ENCODE results near the gene SLC29A3.
"Not testable (repeated sequence)": the region's sequence is repeated elsewhere in the genome, so short reads cannot be mapped to it uniquely, and the experiment has no call there.

SLC29A3 gene

GRCh38 chr10:71355886-71356285, 36.8 kb downstream of the SLC29A3 start:
- DNase-seq (ENCODE audit: low read depth): no peak
- TF ChIP-seq, protein P1, sequence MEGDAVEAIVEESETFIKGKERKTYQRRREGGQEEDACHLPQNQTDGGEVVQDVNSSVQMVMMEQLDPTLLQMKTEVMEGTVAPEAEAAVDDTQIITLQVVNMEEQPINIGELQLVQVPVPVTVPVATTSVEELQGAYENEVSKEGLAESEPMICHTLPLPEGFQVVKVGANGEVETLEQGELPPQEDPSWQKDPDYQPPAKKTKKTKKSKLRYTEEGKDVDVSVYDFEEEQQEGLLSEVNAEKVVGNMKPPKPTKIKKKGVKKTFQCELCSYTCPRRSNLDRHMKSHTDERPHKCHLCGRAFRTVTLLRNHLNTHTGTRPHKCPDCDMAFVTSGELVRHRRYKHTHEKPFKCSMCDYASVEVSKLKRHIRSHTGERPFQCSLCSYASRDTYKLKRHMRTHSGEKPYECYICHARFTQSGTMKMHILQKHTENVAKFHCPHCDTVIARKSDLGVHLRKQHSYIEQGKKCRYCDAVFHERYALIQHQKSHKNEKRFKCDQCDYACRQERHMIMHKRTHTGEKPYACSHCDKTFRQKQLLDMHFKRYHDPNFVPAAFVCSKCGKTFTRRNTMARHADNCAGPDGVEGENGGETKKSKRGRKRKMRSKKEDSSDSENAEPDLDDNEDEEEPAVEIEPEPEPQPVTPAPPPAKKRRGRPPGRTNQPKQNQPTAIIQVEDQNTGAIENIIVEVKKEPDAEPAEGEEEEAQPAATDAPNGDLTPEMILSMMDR (conservative IDR thresholded peaks at IDR 0.05; ENCODE audit: low read depth, low read length): no peak
- no peak overlapping the region for H3K4me3 ChIP-seq (ENCODE audit: low read length)

DNA sequence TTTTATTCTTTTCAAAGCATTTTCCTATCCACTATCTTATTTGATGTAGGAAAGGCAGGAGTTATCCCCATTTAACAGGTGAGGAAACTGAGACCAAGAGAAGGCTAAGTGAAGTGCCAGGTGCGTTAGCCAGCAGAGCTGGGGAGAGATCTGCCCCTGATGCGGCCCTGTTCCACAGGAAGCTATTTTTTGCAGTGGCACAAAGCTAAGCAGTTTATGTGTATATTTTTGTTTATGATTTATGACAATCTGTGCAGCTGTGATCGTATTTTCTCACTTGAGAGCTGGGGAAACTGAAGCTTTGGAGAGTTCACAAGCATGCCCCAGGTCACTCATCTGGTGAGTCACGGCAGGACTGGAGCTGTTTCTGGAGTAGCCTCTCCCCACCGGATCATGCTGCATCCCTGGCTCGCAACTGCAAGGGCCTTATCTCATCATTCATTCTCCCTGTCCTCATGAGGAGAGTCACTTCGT, 38.8 kb downstream of the SLC29A3 start:
- TF ChIP-seq, protein P1 (conservative IDR thresholded peaks at IDR 0.05; ENCODE audit: low read depth, low read length): no peak
- no peak overlapping the region for H3K4me3 ChIP-seq (ENCODE audit: low read length)
- no peak for DNase-seq (ENCODE audit: low read depth)

GRCh38 chr10:71358277-71358676, 39.2 kb downstream of the SLC29A3 start:
- TF ChIP-seq, protein P1 (conservative IDR thresholded peaks at IDR 0.05; ENCODE audit: low read depth, low read length): no peak
- DNase-seq (ENCODE audit: low read depth): no peak
- no peak overlapping the region for H3K4me3 ChIP-seq (ENCODE audit: low read length)

- not testable (repeated sequence) for H3K4me3 ChIP-seq (ENCODE audit: low read length); DNase-seq (ENCODE audit: low read depth)
These were observed 39.8 kb downstream of the SLC29A3 start for GRCh38 chr10:71358906-71359305.

DNA sequence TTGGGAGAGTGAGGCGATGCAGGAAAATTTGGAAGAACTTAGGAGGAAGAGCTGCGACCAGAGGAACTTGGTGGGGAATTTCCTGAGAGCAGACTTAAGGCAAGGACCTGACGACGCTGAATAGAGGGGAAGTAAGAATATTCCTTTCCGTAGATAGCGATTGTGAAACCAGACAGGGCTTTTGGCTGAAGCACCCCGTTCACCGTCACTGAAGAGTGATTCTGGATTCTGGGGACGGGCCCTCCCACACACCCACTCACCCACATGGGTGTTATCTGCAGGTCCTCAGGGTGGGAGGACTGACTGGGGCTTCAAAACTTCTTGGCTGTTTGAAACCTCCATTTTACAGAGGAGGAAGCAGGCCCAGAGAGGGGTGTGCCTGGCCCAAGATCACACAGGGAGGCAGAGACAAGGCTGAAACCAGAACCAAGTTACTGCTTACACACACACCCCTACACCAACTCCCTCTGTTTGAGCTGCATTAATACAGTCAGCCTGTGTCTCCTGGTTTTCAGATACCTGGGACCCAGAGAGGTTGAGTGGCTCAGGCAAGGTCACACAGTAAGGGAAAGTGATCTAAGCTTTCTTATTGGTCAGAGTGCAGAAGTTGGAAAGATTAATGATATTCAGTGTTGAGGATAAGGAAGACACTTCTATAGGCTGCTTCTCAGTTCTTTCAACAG, 40.4 kb downstream of the SLC29A3 start:
- H3K4me3 ChIP-seq (ENCODE audit: low read length): no peak overlapping the region
- DNase-seq (ENCODE audit: low read depth): no peak
- TF ChIP-seq, protein P1 (conservative IDR thresholded peaks at IDR 0.05; ENCODE audit: low read depth, low read length): no peak

- H3K4me3 ChIP-seq (ENCODE audit: low read length): no peak overlapping the region
- DNase-seq (ENCODE audit: low read depth): no peak
- TF ChIP-seq, protein P1 (conservative IDR thresholded peaks at IDR 0.05; ENCODE audit: low read depth, low read length): no peak
These were observed 41.7 kb downstream of the SLC29A3 start for GRCh38 chr10:71360735-71361134.

DNA sequence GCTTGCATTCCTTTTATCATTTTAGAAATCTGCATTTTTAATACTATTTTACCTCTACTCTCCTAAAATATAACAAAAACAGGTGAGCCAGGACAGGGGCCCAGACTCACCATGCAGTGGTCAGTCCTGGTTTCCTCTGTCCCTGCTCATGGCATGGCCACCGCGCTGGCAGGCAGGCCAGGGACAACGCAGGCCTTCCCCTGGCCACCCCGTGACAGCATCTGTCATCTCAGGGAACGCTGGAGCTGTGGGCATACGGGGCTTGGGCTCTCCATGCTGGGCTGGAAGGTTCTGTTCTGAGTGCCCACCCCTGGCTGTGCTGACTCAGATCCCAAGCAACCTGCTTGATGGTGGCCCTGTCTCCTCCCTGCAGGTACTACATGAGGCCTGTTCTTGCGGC, 42.5 kb downstream of the SLC29A3 start:
- no peak for DNase-seq (ENCODE audit: low read depth)
- TF ChIP-seq, protein P1 (conservative IDR thresholded peaks at IDR 0.05; ENCODE audit: low read depth, low read length): no peak
- H3K4me3 ChIP-seq (ENCODE audit: low read length): no peak overlapping the region
